CD4-positive, alpha-beta T cell treated with Interleukin-1 beta for 1 hour (primary cell): ENCODE measurements around the gene HOXA13.

ENCODE experiments used
- DNase-seq, 2 donors: peaks; one replicate each; pipeline ENCODE4 v3.0.0-alpha.2; 2020 to 2022

HOXA13 gene

DNA sequence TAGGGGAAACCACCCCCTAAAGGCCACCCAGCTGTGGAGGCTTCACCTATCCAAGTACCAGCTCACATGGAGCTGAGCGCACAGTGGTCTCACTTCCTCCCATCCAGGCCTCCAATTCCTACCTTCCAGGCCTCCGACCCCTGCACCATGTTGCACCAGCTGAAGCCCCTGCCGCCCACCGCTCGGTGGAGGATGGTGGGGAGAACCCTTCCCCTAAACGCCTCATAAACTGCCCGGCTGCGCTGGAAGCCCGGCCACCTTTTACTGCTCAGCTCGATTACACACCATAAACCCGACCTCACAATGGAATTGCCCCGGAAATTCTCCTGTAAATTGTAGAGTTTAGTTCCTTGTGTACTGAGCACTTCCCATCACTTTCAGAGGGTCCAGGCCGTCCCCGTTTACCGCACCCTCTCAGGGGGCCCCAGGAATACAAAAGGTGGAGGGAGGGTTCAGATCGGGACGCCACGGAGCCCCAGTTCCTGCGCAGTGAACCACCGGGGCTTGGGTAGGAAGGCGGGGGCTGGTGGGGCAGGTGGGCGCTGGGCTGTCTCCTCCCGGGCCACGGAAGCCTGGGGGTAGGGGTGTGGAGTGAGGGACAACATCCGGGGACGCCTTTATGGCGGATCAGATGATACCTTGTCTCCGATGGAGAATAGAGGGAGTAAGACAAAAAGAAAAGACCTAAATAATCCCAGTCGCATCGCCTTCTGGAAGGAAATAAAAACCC is 42.0 kb downstream of the HOXA13 start:
- DNase-seq = no peak

DNA sequence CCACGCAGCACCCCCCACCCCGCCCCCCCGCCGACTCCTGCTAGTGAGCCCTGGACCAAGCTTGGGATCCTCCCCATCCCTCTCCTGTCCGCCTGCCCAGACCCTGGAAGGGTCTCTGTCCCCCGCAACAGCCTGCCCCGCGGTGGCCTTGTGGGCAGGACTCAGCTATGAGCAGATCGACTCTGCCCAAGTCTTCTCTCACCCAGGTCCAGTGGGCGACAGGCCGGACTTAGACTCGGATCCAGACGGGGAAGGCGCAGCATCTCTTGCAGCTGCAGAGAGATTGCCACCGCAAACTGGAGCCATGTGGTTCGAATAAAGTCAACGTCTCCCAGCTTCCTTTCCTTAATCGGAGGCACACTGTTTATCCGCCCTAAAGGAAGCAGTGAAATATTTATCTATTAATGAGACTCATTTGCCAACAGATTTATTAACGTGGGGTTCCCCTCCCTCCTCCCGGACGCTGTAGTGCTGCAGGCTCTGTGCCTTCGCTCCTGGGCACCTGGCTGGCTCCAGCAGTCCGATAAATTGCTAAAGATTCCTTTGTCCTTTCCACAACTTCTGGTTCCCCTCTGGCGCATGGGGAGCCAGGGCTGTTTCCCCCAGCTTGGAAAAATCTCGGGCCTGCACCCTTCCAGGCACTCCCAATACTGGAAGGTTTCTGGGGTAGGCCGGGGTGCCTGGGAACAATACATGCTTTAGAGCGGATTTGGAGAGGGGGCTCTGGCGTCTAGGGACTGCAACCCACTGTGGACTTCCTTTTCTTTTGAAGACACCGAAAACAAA is 42.8 kb downstream of the HOXA13 start:
- DNase-seq = no peak

DNA sequence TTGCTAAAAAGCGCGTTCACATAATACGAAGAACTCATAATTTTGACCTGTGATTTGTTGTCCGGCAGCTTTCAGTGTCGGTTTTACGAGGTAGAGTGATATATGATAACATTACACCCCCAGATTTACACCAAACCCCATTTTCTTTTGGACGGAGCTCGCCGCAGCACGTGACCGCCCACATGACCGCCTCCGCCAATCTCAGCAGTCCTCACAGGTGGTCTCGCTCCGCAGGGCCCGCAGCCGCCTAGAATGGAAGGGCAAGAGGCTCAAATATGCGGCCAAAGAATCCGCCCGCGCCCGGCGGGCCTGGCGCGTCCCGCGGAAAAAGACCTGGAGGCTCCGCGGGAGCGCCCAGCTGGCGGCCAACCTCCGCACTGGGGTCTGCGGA is 43.4 kb downstream of the HOXA13 start, which contains the start of gene HOXA7:
HOXA7 (minus strand) TSS at position 168 of the 391 bp plus-strand sequence; CDS start at position 38, 130 bp downstream.
- DNase-seq = no peak

DNA sequence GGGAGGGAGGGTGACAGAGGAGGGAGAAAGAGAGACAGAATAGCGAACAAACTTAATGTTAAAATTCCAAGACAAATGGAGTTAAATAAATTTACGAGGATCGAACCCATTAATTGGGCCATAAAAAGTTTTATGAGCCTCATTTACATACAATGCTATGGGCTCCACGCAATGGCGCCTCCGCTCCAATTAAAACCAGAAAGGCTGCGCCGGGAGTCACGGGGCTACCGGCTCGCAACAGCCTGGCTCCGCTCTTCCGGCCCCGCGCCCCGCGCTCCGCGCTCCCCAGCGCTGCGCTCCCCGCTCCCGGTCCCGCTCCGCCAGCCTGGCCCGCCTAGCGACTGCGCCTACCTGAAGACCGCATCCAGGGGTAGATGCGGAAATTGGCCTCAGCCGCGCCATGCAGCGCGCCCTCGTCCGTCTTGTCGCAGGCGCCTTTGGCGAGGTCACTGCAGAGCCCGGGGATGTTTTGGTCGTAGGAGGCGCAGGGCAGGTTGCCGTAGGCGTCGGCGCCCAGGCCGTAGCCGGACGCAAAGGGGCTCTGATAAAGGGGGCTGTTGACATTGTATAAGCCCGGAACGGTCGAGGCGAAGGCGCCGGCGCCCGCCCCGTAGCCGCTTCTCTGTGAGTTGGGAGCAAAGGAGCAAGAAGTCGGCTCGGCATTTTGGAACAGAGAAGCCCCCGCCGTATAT is 43.9 kb downstream of the HOXA13 start:
- no peak for DNase-seq

DNA sequence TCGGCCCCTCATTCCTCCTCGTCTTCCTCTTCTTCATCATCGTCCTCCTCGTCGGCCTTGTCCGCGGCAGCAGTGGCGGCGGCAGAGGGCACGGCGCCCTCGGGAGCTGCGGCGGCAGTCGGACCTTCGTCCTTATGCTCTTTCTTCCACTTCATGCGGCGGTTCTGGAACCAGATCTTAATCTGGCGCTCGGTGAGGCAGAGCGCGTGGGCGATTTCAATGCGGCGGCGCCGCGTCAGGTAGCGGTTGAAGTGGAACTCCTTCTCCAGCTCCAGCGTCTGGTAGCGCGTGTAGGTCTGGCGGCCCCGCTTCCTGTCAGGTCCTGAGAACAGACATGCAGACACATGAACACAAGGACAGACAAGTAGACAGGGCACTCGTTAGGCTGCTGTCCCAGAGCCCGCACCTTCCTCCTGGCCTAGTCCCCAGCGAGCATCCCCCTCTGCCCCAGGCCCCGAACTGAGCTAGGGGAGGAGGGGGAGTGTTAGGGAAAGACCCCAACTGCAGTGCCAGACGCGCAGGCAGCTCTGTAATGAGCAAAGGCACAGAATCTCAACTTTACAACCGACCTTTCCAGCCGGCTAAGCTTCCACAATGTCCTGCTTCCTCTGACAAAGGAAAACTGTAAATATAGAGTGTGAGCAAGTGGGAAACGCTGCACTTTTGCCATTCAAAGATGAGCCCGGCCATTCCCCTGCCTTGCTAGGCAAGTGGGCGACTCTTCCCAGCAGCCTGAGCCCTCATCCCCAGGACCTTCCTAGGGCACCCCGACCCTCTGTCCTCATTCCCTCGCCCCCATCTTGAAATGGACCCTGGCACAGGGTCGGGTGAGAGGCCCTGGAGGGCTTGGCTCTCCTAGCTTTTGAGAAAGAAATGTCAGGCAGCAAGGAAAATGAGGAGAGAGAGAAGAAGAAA is 44.7 kb downstream of the HOXA13 start:
- DNase-seq = no peak

DNA sequence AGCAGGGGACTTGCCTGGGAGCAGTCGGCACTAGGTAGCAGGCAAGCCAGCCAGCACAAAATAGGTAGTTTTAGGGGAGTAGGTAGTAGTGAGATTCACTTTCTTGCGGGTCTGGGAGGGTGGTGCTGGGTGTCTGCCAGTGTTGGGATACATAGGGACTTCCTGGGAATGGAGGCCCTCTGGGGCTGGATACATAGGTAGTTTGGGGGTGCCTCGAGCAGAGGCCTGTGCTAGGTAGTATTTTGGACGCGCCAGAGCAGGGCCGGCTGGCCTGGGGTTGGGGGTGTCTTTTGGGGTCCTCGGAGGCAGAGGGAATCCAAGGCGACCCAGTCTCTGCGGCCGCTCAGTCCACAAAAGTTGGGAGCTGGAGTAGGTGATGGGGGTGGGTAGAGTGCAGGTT is 45.5 kb downstream of the HOXA13 start:
- DNase-seq = no peak

DNA sequence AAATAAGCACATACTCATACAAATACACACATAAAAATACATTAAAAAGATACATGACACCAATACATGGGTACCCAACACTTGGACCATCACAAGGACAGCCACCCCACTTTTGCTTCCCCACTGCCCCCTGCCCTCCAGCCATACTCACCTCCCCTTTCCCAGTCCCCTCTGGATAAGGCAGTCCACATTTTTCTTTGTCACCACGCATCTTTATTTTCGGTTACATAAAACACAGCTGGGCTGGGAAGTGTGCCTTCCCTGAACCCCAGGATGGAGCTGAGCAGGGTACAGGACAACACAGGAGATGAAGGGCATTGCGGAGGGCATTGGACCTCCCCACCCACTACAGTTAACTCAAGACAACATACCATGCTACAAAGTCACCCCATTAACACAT is 46.4 kb downstream of the HOXA13 start:
- DNase-seq = no peak

DNA sequence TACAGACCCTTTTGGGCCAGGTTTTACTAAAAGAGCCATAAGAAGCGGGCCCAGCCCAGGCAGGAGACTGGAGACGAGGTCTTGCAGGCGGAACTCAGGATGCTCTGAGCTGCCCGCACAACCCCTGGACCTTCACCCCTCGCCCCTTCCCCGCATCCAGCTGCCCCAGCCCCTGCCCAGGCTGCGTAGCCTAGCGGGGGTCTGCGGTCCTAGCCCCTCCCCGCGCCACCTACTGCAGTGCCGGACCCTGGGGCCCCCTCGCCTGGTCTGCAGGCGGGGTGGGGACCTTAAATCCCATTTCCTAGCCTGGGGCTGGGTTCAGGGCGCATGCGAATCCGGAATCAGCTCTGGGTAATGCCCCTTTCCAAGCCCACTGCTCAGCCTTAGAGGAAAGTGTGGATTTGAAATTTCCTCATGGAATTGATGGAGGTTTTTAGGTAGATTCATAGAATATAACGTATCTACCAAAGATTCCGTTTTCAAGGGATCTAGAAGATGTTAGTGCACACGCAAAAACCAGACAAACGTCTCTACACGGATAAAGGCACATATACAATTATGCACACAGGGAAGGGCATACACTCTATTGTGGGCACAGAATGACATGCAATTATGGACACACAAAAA is 47.0 kb downstream of the HOXA13 start:
- no peak for DNase-seq

DNA sequence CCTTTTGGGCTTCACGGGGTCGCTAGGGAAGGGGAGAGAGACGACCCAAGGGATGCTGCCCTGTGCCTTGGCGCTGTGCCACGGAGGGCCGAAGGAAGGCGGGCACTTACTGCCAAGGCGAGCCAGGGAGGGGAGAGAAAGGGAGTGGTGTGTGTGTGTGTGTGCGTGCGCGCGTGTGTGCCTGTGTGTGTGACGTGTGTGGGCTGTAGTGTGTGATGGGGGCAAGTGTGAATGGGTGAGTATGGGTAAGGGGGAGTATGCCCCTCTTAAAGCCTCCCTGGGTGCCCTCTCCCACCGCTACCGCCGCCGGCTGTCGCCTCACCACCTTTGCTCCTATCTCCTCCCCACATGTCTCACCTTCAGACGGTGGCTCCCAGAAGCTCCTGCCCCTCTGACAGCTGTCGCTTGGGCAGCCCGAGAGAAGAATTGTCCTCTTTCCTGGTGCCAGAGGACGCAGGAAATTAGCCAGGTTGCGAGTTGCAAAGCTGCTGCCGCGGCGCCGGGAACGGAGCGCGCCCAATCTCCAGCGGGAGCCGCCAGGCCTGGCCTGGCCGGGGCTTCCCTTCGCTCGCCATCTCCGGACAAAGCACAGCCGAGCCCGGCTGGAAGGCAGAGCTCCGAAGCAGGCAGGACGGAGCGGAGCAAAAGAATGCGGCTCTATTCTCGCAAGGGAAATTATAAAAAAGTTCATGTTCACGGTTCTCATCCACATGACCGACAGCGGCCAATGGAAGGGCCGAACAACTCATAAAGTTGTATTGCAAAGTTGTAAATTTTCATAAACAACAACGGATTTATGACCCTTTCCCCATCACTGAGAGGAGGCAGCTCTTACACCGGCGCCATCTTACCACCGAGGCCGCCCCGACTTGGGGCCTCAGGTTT is 47.7 kb downstream of the HOXA13 start, which contains the start of gene HOXA3:
HOXA3 (minus strand) TSS at position 653 of the 885 bp plus-strand sequence. CDS start 41,943 bp downstream, outside the sequence.
- DNase-seq = no peak

DNA sequence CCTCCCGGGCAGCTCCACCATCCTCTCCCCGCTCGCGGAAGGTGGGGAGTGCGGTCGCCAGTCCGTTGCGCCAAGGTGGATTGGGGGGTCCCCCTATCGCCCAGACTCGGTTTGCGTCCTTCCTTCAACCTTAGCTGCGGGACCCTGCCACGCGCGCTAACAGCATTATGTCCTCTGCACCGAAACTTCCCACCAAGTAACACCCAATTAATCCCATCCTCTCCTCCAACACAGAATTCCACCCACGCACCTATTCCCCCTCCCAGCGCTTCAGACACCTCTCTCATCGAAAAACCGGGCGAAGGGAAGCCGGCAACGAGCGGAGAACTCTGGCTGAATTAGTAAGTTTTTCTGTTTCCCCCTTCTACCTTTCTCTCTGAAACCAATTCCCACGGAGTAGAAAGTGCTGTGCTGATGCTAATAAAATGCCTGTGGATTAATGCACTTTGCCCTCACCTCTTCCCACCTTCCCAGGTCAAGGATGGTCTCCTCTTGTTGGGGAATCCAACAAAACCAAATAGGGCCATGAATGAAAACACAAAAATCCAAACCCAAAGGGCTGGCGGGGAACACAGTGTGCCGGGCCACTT is 48.5 kb downstream of the HOXA13 start:
- no peak for DNase-seq

DNA sequence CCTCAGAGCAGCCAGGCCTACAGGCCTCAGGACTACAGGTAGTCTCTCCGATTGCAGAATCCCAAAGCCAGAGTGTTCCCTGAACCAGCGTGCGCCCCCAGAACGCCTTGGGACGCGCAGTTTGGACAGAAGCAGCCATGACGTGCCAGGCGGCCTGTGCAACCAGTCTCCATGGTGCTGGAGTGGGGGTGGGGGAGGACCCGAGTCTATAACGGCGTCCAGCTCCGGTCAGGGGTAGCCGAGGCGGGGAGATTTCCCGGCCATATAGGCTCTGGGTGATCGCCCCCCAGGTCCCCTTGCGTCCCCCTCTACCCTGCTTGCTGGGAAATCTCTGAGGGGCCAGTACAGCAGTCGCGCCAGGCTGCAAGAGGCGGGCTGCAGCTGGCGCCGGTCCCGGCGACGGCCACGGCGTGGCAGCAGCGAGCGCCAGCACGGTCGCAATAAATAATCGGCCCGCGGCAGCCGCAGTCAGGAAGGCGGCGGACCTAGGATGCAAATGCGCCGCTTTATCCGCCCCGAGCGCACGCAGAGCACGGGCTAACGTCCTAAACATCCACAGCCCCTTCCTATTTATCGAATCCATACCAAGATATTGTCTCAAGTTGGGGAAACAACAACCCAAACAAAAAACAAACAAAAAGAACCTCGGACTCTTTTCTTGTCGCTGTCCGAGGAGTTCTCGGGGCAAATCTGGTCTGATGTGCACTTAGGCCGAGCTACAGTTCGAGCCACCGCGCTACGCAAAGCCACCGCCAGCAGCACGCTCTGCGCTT is 49.1 kb downstream of the HOXA13 start:
- DNase-seq = peak; percentile 68 to 70

DNA sequence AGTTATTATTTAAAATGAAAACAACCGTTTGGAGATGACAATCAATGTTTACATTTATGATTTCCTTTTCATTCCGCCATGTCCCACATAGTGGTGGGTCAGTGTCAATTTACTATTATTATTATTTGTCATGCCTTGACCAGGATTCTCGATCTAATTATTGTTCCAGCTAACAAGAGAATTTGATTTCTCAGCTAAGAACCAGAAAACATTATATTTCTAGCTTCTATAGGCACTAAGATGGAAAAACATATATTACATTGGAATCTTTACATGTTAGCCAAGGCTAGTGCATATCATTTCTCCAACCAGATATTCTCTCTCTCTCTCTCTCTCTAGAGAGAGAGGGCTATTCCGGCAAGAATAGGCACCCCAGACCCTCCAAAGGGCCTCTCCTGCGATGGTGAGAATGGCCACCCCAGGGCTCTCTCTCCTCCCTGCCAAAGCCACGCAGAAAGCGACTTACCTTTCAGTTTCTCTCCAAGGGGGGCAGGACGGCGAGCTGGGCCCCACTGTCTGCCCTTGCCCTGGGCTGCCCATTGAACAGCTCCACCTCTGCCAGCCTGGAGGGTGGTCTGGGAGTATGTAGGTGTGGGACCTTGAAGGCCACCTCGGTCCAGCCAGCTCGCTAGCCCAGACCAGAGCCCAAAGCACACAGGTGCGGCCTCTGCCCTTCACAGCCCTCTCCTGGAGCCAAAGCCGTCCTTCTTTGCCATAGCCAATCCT is 49.9 kb downstream of the HOXA13 start:
- no peak for DNase-seq

DNA sequence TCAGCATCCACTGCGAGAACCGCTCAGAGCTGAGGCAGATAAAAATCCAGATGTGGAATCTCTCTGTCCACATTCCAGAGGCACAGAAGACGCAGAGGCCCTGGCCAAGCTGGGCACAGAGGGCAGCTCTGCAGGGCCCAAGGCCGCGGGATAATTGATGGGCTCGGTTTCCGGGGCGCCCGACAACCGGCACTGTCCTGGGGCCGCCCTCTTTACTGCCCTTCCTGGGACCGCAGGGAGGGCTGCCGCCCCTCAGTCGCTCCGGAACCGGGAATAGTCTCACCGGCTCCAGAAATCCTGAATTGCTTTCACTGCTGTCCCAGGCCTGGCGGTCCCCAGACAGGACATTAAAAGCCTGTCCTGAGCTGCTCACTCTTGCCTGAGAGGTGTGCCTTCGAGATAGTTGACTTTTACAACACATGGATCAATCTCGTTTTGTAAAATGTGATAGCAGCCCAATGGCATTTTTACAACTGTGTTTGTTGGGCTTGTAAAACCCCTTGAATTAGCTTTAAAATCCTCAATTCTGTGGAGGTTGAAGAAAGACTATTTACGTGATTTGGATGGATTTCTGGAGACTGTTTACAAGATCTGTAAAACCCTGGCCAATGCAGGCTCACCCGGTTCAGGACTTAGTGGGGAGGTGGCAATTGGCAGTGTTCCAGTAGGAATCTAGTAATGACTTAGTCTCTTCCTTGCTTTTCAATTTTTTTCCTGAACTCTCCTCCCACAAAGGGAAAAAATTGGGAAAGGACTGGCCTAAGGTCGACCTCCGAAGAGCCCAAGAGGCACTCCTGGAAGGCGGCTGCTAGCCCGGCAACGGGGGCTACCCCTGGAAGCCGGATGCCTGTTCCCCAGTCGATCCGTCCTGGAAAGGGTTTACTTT is 50.9 kb downstream of the HOXA13 start:
- no peak for DNase-seq

DNA sequence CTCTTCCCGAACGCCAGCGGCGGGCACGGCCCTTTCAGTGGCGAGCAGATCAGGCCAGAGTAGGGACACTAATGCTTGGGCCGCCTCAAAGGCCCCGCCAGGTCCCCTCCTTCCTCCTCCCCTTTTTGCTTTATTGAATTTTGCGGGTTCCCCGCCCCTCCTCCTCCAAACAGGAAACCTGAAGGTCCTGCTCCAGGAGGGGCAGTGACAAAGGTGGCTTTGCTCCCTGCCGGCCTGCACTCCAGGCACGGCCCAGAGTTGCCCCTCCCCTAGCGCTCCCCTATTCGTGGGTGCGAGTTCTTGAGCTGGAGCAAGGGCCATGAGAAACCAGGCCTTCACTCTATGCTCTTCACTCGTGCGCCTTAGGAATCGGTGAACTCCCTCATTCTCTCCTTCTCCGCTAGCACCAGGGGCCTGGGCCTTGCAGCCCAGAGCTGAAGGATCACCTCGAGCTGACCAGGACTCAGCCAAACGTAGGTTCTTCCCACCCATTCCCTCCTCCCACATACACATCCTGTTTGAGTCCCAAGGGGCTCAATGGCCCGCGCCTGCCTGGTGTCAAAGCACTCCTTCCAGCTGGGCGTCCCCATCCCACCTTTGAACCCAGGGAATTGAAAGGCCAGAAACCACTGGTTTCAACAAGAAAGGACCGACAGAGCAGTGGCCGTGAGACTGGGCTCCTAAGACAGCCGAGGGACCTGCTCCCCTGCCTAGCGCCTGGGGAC is 51.7 kb downstream of the HOXA13 start:
- no peak for DNase-seq

DNA sequence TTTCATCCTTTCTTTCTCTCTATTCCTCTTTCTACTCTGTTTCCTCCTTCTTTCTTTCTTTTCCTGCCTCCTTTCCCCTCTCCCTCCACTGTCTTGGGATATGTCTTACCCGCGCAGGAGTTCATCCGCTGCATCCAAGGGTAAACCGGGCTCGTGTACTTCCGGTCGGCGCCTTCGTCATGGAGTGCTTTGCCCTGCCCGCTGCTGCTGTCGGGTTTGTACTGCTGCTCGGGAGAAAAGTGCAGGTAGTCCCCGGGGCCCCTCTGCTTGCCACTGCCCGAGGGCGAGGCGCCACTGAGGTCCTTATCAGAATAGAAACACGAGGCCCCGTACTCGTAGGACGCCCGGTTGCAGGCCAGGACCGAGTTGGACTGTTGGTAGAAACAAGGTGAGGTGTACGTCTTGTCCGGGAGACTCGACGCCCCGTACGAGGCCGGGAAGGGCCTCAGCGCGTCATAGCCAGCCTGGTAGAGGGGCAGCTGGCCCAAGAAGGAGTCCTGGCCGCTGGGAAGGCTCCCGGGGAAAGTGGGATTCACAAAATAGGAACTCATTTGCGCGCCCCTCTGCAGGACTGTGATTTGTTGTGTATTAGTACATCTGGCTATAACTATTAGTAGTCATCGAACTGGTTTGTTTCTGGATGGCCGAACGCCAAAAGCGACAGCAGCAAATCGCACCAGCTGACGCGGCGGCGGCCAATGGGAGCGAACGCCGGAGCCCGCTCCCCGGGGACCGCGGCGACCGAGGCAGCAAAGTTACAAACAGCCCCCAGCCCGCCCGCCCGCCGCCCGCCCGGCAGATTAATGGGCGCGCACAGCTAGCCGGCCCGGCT is 52.5 kb downstream of the HOXA13 start, which contains the start of gene HOXA6:
HOXA6 (minus strand) TSS at position 576 of the 832 bp plus-strand sequence; CDS start at position 551, 25 bp downstream.
- no peak for DNase-seq
